Stimulated activated CD8-positive, alpha-beta memory T cell treated with anti-CD3 and anti-CD28 coated beads, Interleukin-4, amount 100 ng/mL, for 1 hour (primary cell): ENCODE measurements around the gene ARL8A.
"Not testable (repeated sequence)": the region's sequence is repeated elsewhere in the genome, so short reads cannot be mapped to it uniquely, and the experiment has no call there.

ENCODE experiments used
- DNase-seq, 2 donors: peaks; one replicate each; pipeline ENCODE4 v3.0.0-alpha.2; 2020; ENCODE audit warnings: low read depth in 2 of 2, low spot score in 1 of 2

Gene ARL8A

GRCh38 chr1:202141468-202141867 lies 3.1 kb downstream of the ARL8A start:
- DNase-seq = not testable (repeated sequence)

- no peak for DNase-seq
Measured at GRCh38 chr1:202140833-202141232, 3.7 kb downstream of the ARL8A start.

GRCh38 chr1:202135221-202135721 lies 9.3 kb downstream of the ARL8A start:
- peak in 1 of 2 donors; percentile 27 for DNase-seq

GRCh38 chr1:202134645-202135172 lies 9.8 kb downstream of the ARL8A start:
- no peak for DNase-seq

- no peak for DNase-seq
Measured at GRCh38 chr1:202133989-202134388, 10.5 kb downstream of the ARL8A start.

GRCh38 chr1:202133496-202133895 lies 11.0 kb downstream of the ARL8A start:
- no peak for DNase-seq

- DNase-seq = no peak
Measured at GRCh38 chr1:202133001-202133400, 11.5 kb downstream of the ARL8A start.

- no peak for DNase-seq
Measured at GRCh38 chr1:202131956-202132821, 12.3 kb downstream of the ARL8A start.

- DNase-seq = no peak
Measured at GRCh38 chr1:202130816-202131522, 13.6 kb downstream of the ARL8A start.

- DNase-seq = no peak
Measured at GRCh38 chr1:202130297-202130721, 14.2 kb downstream of the ARL8A start.

- no peak for DNase-seq
Measured at GRCh38 chr1:202129453-202130296, 14.9 kb downstream of the ARL8A start.

- no peak for DNase-seq
Measured at GRCh38 chr1:202127836-202128622, 16.5 kb downstream of the ARL8A start.

- no peak for DNase-seq
Measured at GRCh38 chr1:202127061-202127460, 17.5 kb downstream of the ARL8A start.

- no peak for DNase-seq
Measured at GRCh38 chr1:202126426-202126825, 18.1 kb downstream of the ARL8A start.

- DNase-seq = no peak
Measured at GRCh38 chr1:202125611-202126010, 18.9 kb downstream of the ARL8A start.

GRCh38 chr1:202124142-202124541 lies 20.4 kb downstream of the ARL8A start:
- no peak for DNase-seq

GRCh38 chr1:202123336-202123813 lies 21.2 kb downstream of the ARL8A start:
- no peak for DNase-seq

- DNase-seq = no peak
Measured at GRCh38 chr1:202122639-202123335, 21.8 kb downstream of the ARL8A start, which contains the start of gene GPR37L1. Gene GPR37L1, plus strand, starts transcription at chr1:202122917. Its CDS starts 47 bp downstream, at chr1:202122964.

- DNase-seq = no peak
Measured at GRCh38 chr1:202121006-202121405, 23.5 kb downstream of the ARL8A start.
